MM.1S (cell line): ENCODE results near the gene ADAM19.

Experiments used
- DNase-seq: peaks from one replicate; pipeline ENCODE4 v3.0.0-alpha.2; 2015
- H2AFZ ChIP-seq: fragments of 300-600 bp; sonication (generic); 2 replicates; pipeline ENCODE4 v1.6.0; 2016; ENCODE audit warnings: antibody characterized with exemption, low read length
- H3F3A ChIP-seq: fragments of 300-600 bp; sonication (generic); 2 replicates; pipeline ENCODE4 v1.6.1; 2016; ENCODE audit warnings: mild to moderate bottlenecking, antibody characterized with exemption, low read length, moderate library complexity, mixed read lengths; ENCODE audit not compliant: insufficient read depth
- H3K27ac ChIP-seq: fragments of 300-600 bp; sonication (generic); 2 replicates; pipeline ENCODE4 v1.5.1; 2016; ENCODE audit warnings: mild to moderate bottlenecking, low read length
- H3K27me3 ChIP-seq: fragments of 300-600 bp; sonication (generic); replicated peaks from 2 replicates; pipeline ENCODE4 v1.6.0; 2016; ENCODE audit warnings: low read length; ENCODE audit not compliant: insufficient read depth
- H3K36me3 ChIP-seq: fragments of 300-600 bp; sonication (generic); replicated peaks from 2 replicates; pipeline ENCODE4 v1.6.1; 2016; ENCODE audit warnings: mild to moderate bottlenecking, low read length, mixed read lengths; ENCODE audit not compliant: insufficient read depth
- H3K4me1 ChIP-seq: fragments of 300-600 bp; sonication (generic); 2 replicates; pipeline ENCODE4 v1.6.1; 2016; ENCODE audit warnings: low read length, mixed read lengths
- H3K4me2 ChIP-seq: fragments of 300-600 bp; sonication (generic); 2 replicates; pipeline ENCODE4 v1.6.0; 2016; ENCODE audit warnings: low read depth, low read length
- H3K4me3 ChIP-seq: fragments of 300-600 bp; sonication (generic); 2 replicates; pipeline ENCODE4 v1.5.1; 2016; ENCODE audit warnings: low read length, mixed read lengths
- H3K79me2 ChIP-seq: fragments of 300-600 bp; sonication (generic); 2 replicates; pipeline ENCODE4 v1.6.1; 2016; ENCODE audit warnings: mixed run types, low read length, mixed read lengths
- H3K9ac ChIP-seq: fragments of 300-600 bp; sonication (generic); 2 replicates; pipeline ENCODE4 v1.6.1; 2016; ENCODE audit warnings: low read length, mixed read lengths
- H3K9me2 ChIP-seq: fragments of 300-600 bp; sonication (generic); replicated peaks from 2 replicates; pipeline ENCODE4 v1.6.1; 2016; ENCODE audit warnings: mild to moderate bottlenecking, low read length, mixed read lengths; ENCODE audit not compliant: insufficient read depth
- H3K9me3 ChIP-seq: fragments of 300-600 bp; sonication (generic); replicated peaks from 2 replicates; pipeline ENCODE4 v1.6.1; 2016; ENCODE audit warnings: mild to moderate bottlenecking, low read length, mixed read lengths; ENCODE audit not compliant: insufficient read depth
- H4K20me1 ChIP-seq: fragments of 300-600 bp; sonication (generic); 2 replicates; pipeline ENCODE4 v1.6.1; 2016; ENCODE audit warnings: mild to moderate bottlenecking, low read length, moderate library complexity, mixed read lengths; ENCODE audit not compliant: insufficient read depth
- CTCF ChIP-seq: fragments of 300-600 bp; sonication (generic); IDR thresholded peaks from 2 replicates; pipeline ENCODE4 v1.5.1; 2016; ENCODE audit warnings: antibody characterized with exemption, low read length, mixed read lengths
- EZH2 ChIP-seq: fragments of 300-600 bp; sonication (generic); optimal IDR thresholded peaks from 2 replicates; pipeline ENCODE3; 2017; ENCODE audit warnings: low read depth, mild to moderate bottlenecking, antibody characterized with exemption, low read length, mixed read lengths
- EZH2phosphoT487 ChIP-seq: fragments of 300-600 bp; sonication (generic); IDR thresholded peaks from 2 replicates; pipeline ENCODE4 v1.6.1; 2018; ENCODE audit warnings: antibody characterized with exemption, low read length

ADAM19 gene

GRCh38 chr5:157513182-157513581 is 62.4 kb downstream of the ADAM19 start:
- no peaks in the 10 kb centered on the region for H3K79me2 ChIP-seq
- no peaks in the 10 kb centered on the region for H3K9me3 ChIP-seq
- H3K27me3 ChIP-seq = no peaks in the 10 kb centered on the region
- H3K4me2 ChIP-seq = no peak overlapping the region
- no peaks in the 10 kb centered on the region for H3K9me2 ChIP-seq
- H3K4me3 ChIP-seq = no peak overlapping the region
- H2AFZ ChIP-seq = no peak overlapping the region
- H3K4me1 ChIP-seq = no peaks in the 10 kb centered on the region
- no peaks in the 10 kb centered on the region for H3F3A ChIP-seq
- DNase-seq = no peak
- H3K36me3 ChIP-seq = no peaks in the 10 kb centered on the region
- TF ChIP-seq EZH2phosphoT487 = no peak
- no peak for TF ChIP-seq CTCF
- no peak for TF ChIP-seq EZH2
- no peak overlapping the region for H3K9ac ChIP-seq
- no peak overlapping the region for H3K27ac ChIP-seq
- no peaks in the 10 kb centered on the region for H4K20me1 ChIP-seq

- H4K20me1 ChIP-seq = no peaks in the 10 kb centered on the region
- no peak overlapping the region for H2AFZ ChIP-seq
- no peaks in the 10 kb centered on the region for H3K36me3 ChIP-seq
- H3K4me1 ChIP-seq = no peaks in the 10 kb centered on the region
- H3K27me3 ChIP-seq = no peaks in the 10 kb centered on the region
- no peak overlapping the region for H3K4me3 ChIP-seq
- H3K9me3 ChIP-seq = no peaks in the 10 kb centered on the region
- no peak for DNase-seq
- no peaks in the 10 kb centered on the region for H3K79me2 ChIP-seq
- no peak overlapping the region for H3K9ac ChIP-seq
- no peak overlapping the region for H3K27ac ChIP-seq
- TF ChIP-seq CTCF = no peak
- TF ChIP-seq EZH2 = no peak
- no peak for TF ChIP-seq EZH2phosphoT487
- no peaks in the 10 kb centered on the region for H3F3A ChIP-seq
- H3K9me2 ChIP-seq = no peaks in the 10 kb centered on the region
- H3K4me2 ChIP-seq = no peak overlapping the region
These were observed 63.6 kb downstream of the ADAM19 start for GRCh38 chr5:157511651-157512644.

GRCh38 chr5:157510682-157511081 is 64.9 kb downstream of the ADAM19 start:
- Histone ChIP-seq H3K36me3 (no peaks in the 10 kb centered on the region), H3K4me2 (no peak overlapping the region), H3K27ac (no peak overlapping the region)

More at GRCh38 chr5:157510682-157511081, 64.9 kb downstream of the ADAM19 start:
- H2AFZ ChIP-seq = no peak overlapping the region
- no peaks in the 10 kb centered on the region for H3K9me3 ChIP-seq
- no peaks in the 10 kb centered on the region for H3K9me2 ChIP-seq
- no peaks in the 10 kb centered on the region for H4K20me1 ChIP-seq
- H3K79me2 ChIP-seq = no peaks in the 10 kb centered on the region
- no peak overlapping the region for H3K4me3 ChIP-seq
- H3F3A ChIP-seq = no peaks in the 10 kb centered on the region
- H3K27me3 ChIP-seq = no peaks in the 10 kb centered on the region
- no peak overlapping the region for H3K9ac ChIP-seq
- H3K4me1 ChIP-seq = no peaks in the 10 kb centered on the region
- no peak for TF ChIP-seq EZH2phosphoT487
- no peak for TF ChIP-seq CTCF
- TF ChIP-seq EZH2 = no peak
- no peak for DNase-seq
